KBM-7 (cell line): ENCODE results near the gene CACNA1C.

Experiments
- DNase-seq: peaks from one replicate; pipeline ENCODE4 v3.0.0-alpha.2; 2015
- in situ Hi-C: fragments of 300-500 bp; cut with MboI; formaldehyde crosslinking; loops from 2 replicates; pipeline ENCODE4 v1.14.3; 2020; ENCODE audit warnings: low sequenced_read_pairs, low pct_unique_long_range_greater_than_20kb, mixed read lengths

Gene CACNA1C

GRCh38 chr12:2507814-2508213 is 455.0 kb downstream of the CACNA1C start:
- DNase-seq = no peak
- in situ Hi-C loops = no loop called here

- in situ Hi-C loops = no loop called here
- DNase-seq = no peak
Measured at GRCh38 chr12:2509137-2509536, 456.4 kb downstream of the CACNA1C start.

GRCh38 chr12:2510045-2510444 is 457.3 kb downstream of the CACNA1C start:
- in situ Hi-C loops = no loop called here

GRCh38 chr12:2513141-2514037 is 460.6 kb downstream of the CACNA1C start:
- in situ Hi-C loops = no loop called here

More at GRCh38 chr12:2510045-2510444, 457.3 kb downstream of the CACNA1C start:
- no peak for DNase-seq

GRCh38 chr12:2514038-2514340 is 461.2 kb downstream of the CACNA1C start:
- in situ Hi-C loops = no loop called here
- no peak for DNase-seq

More at GRCh38 chr12:2513141-2514037, 460.6 kb downstream of the CACNA1C start:
- no peak for DNase-seq

GRCh38 chr12:2520722-2521246 is 468.0 kb downstream of the CACNA1C start:
- in situ Hi-C loops = no loop called here
- no peak for DNase-seq

GRCh38 chr12:2523317-2523716 is 470.5 kb downstream of the CACNA1C start:
- in situ Hi-C loops = no loop called here
- no peak for DNase-seq

GRCh38 chr12:2523844-2524243 is 471.1 kb downstream of the CACNA1C start:
- in situ Hi-C loops = no loop called here
- no peak for DNase-seq

GRCh38 chr12:2526371-2526770 is 473.6 kb downstream of the CACNA1C start:
- in situ Hi-C loops = no loop called here
- DNase-seq = peak; percentile 21

- no peak for DNase-seq
- in situ Hi-C loops = no loop called here
Measured at GRCh38 chr12:2528001-2528400, 475.2 kb downstream of the CACNA1C start.

GRCh38 chr12:2529807-2530206 is 477.0 kb downstream of the CACNA1C start:
- in situ Hi-C loops = no loop called here
- DNase-seq = peak; percentile 43

GRCh38 chr12:2531371-2531770 is 478.6 kb downstream of the CACNA1C start:
- in situ Hi-C loops = no loop called here
- no peak for DNase-seq

- in situ Hi-C loops = no loop called here
- no peak for DNase-seq
Measured at GRCh38 chr12:2533036-2533435, 480.2 kb downstream of the CACNA1C start.

- in situ Hi-C loops = no loop called here
- DNase-seq = peak; percentile 42
Measured at GRCh38 chr12:2535583-2536204, 482.9 kb downstream of the CACNA1C start.

- in situ Hi-C loops = no loop called here
- no peak for DNase-seq
Measured at GRCh38 chr12:2536724-2537123, 483.9 kb downstream of the CACNA1C start.

GRCh38 chr12:2537868-2538541 is 485.2 kb downstream of the CACNA1C start:
- no peak for DNase-seq
- in situ Hi-C loops = no loop called here

GRCh38 chr12:2539938-2540337 is 487.2 kb downstream of the CACNA1C start:
- DNase-seq = no peak
- in situ Hi-C loops = no loop called here

GRCh38 chr12:2540535-2540941 is 487.8 kb downstream of the CACNA1C start:
- DNase-seq = no peak
- in situ Hi-C loops = no loop called here

- no peak for DNase-seq
- in situ Hi-C loops = no loop called here
Measured at GRCh38 chr12:2541631-2542204, 488.9 kb downstream of the CACNA1C start.

- DNase-seq = no peak
- in situ Hi-C loops = no loop called here
Measured at GRCh38 chr12:2543801-2544200, 491.0 kb downstream of the CACNA1C start.
